ENCODE results near the gene CMTM3.

DNA sequence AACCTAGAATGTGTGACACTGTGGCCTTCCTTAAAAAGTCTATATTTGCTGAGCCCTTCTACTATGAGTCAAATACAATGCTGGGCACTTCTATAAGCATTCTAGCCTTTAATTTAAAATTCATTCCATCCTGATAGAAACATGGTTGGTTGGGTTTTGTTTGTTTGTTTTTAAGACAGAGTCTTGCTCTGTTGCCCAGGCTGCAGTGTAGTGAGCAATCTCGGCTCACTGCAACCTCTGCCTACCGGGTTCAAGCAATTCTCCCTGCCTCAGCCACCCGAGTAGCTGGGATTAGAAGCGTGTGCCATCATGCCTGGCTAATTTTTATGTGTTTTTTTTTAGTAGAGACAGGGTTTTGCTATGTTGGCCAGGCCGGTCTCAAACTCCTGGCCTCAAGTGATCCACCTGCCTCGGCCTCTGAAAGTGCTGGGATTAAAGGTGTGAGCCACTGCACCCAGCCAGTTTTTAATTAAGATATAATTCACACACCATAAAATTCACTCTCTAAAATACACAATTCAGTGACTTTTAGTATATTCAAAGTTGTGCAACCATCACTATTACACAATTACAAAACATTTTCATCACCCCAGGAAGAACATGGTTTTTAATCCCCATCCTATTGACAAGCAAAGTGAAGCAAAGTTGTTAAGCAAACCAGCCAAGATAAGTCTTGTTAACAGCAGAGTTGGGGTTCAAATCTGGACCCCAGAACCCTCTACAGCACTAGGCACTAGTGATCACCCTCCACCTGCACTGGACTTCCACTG lies 49.3 kb downstream of the CMTM3 start:
- TF ChIP-seq TAF1 (IDR thresholded peaks at IDR 0.05; ENCODE audit: borderline replicate concordance, low read depth, low read length) (no peak), RAD21 (IDR thresholded peaks at IDR 0.05; ENCODE audit: low read length) (no peak), SMC3 (IDR thresholded peaks at IDR 0.05; ENCODE audit: low read depth, low read length) (no peak), EZH2phosphoT487 (IDR thresholded peaks at IDR 0.05; ENCODE audit: borderline replicate concordance, low read depth) (no peak), TEAD4 (IDR thresholded peaks at IDR 0.05; ENCODE audit: borderline replicate concordance, insufficient read depth) (no peak), POLR2AphosphoS5 (IDR thresholded peaks at IDR 0.05; ENCODE audit: low read depth, low read length) (no peak), RFX5 (IDR thresholded peaks at IDR 0.05; ENCODE audit: low read length) (no peak), GABPA (IDR thresholded peaks at IDR 0.05; ENCODE audit: low read depth) (no peak), FOXM1 (IDR thresholded peaks at IDR 0.05; ENCODE audit: low read depth) (no peak), RCOR1 (IDR thresholded peaks at IDR 0.05; ENCODE audit: low read length) (no peak), MXI1 (IDR thresholded peaks at IDR 0.05; ENCODE audit: low read depth, low read length) (no peak)
- TF ChIP-seq, protein P1, sequence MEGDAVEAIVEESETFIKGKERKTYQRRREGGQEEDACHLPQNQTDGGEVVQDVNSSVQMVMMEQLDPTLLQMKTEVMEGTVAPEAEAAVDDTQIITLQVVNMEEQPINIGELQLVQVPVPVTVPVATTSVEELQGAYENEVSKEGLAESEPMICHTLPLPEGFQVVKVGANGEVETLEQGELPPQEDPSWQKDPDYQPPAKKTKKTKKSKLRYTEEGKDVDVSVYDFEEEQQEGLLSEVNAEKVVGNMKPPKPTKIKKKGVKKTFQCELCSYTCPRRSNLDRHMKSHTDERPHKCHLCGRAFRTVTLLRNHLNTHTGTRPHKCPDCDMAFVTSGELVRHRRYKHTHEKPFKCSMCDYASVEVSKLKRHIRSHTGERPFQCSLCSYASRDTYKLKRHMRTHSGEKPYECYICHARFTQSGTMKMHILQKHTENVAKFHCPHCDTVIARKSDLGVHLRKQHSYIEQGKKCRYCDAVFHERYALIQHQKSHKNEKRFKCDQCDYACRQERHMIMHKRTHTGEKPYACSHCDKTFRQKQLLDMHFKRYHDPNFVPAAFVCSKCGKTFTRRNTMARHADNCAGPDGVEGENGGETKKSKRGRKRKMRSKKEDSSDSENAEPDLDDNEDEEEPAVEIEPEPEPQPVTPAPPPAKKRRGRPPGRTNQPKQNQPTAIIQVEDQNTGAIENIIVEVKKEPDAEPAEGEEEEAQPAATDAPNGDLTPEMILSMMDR (IDR thresholded peaks at IDR 0.05): no peak
- TF ChIP-seq, protein P2, sequence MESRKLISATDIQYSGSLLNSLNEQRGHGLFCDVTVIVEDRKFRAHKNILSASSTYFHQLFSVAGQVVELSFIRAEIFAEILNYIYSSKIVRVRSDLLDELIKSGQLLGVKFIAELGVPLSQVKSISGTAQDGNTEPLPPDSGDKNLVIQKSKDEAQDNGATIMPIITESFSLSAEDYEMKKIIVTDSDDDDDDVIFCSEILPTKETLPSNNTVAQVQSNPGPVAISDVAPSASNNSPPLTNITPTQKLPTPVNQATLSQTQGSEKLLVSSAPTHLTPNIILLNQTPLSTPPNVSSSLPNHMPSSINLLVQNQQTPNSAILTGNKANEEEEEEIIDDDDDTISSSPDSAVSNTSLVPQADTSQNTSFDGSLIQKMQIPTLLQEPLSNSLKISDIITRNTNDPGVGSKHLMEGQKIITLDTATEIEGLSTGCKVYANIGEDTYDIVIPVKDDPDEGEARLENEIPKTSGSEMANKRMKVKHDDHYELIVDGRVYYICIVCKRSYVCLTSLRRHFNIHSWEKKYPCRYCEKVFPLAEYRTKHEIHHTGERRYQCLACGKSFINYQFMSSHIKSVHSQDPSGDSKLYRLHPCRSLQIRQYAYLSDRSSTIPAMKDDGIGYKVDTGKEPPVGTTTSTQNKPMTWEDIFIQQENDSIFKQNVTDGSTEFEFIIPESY (IDR thresholded peaks at IDR 0.05; ENCODE audit: borderline replicate concordance, low read depth): no peak
- TF ChIP-seq, protein P3, sequence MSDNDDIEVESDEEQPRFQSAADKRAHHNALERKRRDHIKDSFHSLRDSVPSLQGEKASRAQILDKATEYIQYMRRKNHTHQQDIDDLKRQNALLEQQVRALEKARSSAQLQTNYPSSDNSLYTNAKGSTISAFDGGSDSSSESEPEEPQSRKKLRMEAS (IDR thresholded peaks at IDR 0.05; ENCODE audit: low read depth): no peak

All from SK-N-SH (cell line).